DOHH2 (cell line): ENCODE data around the gene AK6.

Source experiments
- CTCF ChIP-seq: fragments of 200-600 bp; sonication (generic); IDR thresholded peaks from one replicate; pipeline ENCODE4 v1.5.1; 2014; ENCODE audit warnings: antibody characterized with exemption, mild to moderate bottlenecking, low read depth, low read length; ENCODE audit not compliant: poor library complexity, severe bottlenecking
- EZH2phosphoT487 ChIP-seq: fragments of 200-600 bp; sonication (generic); IDR thresholded peaks from 2 replicates; pipeline ENCODE4 v1.6.1; 2017; ENCODE audit warnings: borderline replicate concordance, mild to moderate bottlenecking, antibody characterized with exemption, low read length, moderate library complexity, mixed read lengths

DNA sequence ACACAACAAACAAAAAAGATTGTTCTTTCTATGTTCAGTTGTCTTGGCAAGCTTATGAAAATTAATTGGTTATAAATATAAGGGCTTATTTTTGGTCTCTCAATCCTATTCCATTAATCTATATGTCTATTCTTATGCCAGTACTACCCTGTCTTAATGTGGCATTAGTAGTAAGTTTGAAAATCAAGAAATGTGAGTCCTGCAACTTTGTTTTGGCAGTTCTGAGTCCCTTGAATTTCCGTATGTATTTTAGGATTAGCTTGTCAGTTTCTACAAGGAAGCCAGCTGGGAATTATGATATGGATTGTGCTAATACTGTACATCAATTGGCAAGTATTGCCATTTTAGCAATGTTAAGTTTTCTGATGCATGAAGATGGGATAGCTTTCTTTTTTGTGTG, 26.2 kb downstream of the AK6 start:
- TF ChIP-seq EZH2phosphoT487: no peak
- no peak for TF ChIP-seq CTCF
